Astrocyte (in vitro differentiated cells and primary cell): ENCODE data around the gene AP3M1. TPM values are rescaled to one million over a fixed set of nuclear protein-coding genes. Genes with fewer than 3 reads are reported as not detected.
"Not testable (repeated sequence)": the region's sequence is repeated elsewhere in the genome, so short reads cannot be mapped to it uniquely, and the experiment has no call there.

Experiments used
- DNase-seq: peaks from one replicate; pipeline ENCODE4 v3.0.0-alpha.2; 2010; ENCODE audit warnings: low read depth
- FAIRE-seq: peaks from 2 replicates; lab custom pipeline; 2011; peaks lifted over from hg19 to GRCh38; lab: Jason Lieb, UNC
- H2AFZ ChIP-seq: 2 replicates; pipeline ENCODE4 v1.6.0; 2012; ENCODE audit warnings: low read depth, low read length, inconsistent platforms
- H3K27ac ChIP-seq: 2 replicates; pipeline ENCODE4 v1.5.1; 2011; ENCODE audit warnings: low read depth, low read length, inconsistent platforms
- H3K27me3 ChIP-seq: 2 replicates; pipeline ENCODE4 v1.6.0; 2011; ENCODE audit warnings: low read length, inconsistent platforms; ENCODE audit not compliant: insufficient read depth
- H3K36me3 ChIP-seq: 2 replicates; pipeline ENCODE4 v1.5.1; 2011; ENCODE audit warnings: low read length, inconsistent platforms; ENCODE audit not compliant: insufficient read depth
- H3K4me1 ChIP-seq: 2 replicates; pipeline ENCODE4 v1.5.1; 2011; ENCODE audit warnings: low read length, inconsistent platforms; ENCODE audit not compliant: insufficient read depth
- H3K4me2 ChIP-seq: 2 replicates; pipeline ENCODE4 v1.6.0; 2012; ENCODE audit warnings: low read length, inconsistent platforms
- H3K4me3 ChIP-seq: 2 replicates; pipeline ENCODE4 v1.5.1; 2011; ENCODE audit warnings: low read depth, mild to moderate bottlenecking, low read length, inconsistent platforms; ENCODE audit not compliant: insufficient read depth
- H3K79me2 ChIP-seq: 2 replicates; pipeline ENCODE4 v1.6.0; 2012; ENCODE audit warnings: mild to moderate bottlenecking, low read length, inconsistent platforms; ENCODE audit not compliant: insufficient read depth
- H3K9ac ChIP-seq: 2 replicates; pipeline ENCODE4 v1.6.0; 2012; ENCODE audit warnings: mild to moderate bottlenecking, low read length, inconsistent platforms
- H3K9me3 ChIP-seq: 2 replicates; pipeline ENCODE4 v1.5.1; 2012; ENCODE audit warnings: low read depth, mild to moderate bottlenecking, low read length, inconsistent platforms; ENCODE audit not compliant: insufficient read depth
- H4K20me1 ChIP-seq: 2 replicates; pipeline ENCODE4 v1.6.0; 2012; ENCODE audit warnings: low read length, inconsistent platforms; ENCODE audit not compliant: insufficient read depth
- H3K27ac Mint-ChIP-seq: one replicate; pipeline ENCODE4 v1.8.0; 2021; ENCODE audit warnings: mild to moderate bottlenecking, mixed read lengths; ENCODE audit not compliant: unreplicated experiment
- H3K27me3 Mint-ChIP-seq: one replicate; pipeline ENCODE4 v1.8.0; 2021; ENCODE audit warnings: low read depth, mixed read lengths; ENCODE audit not compliant: unreplicated experiment
- H3K36me3 Mint-ChIP-seq: one replicate; pipeline ENCODE4 v1.8.0; 2021; ENCODE audit warnings: low read depth, mixed read lengths; ENCODE audit not compliant: unreplicated experiment
- H3K4me1 Mint-ChIP-seq: one replicate; pipeline ENCODE4 v1.8.0; 2021; ENCODE audit warnings: low read depth, mixed read lengths; ENCODE audit not compliant: unreplicated experiment
- H3K4me3 Mint-ChIP-seq: one replicate; pipeline ENCODE4 v1.8.0; 2021; ENCODE audit warnings: mild to moderate bottlenecking, moderate library complexity, mixed read lengths; ENCODE audit not compliant: unreplicated experiment
- H3K9me3 Mint-ChIP-seq: one replicate; pipeline ENCODE4 v1.8.0; 2021; ENCODE audit warnings: mild to moderate bottlenecking, mixed read lengths; ENCODE audit not compliant: unreplicated experiment
- EZH2 ChIP-seq: IDR thresholded peaks from 2 replicates; pipeline ENCODE4 v1.6.1; 2012; ENCODE audit warnings: mild to moderate bottlenecking, low read length, inconsistent platforms; ENCODE audit not compliant: insufficient read depth
- total RNA-seq: library from RNA; stranded (reverse); gene quantifications from 2 replicates; pipeline ENCODE4 v1.2.1, GENCODE V29; 2021
- TF ChIP-seq, protein P1 (sequence below): IDR thresholded peaks from 2 replicates; pipeline ENCODE4 v1.5.1; 2011; ENCODE audit warnings: low read depth, mild to moderate bottlenecking, inconsistent platforms, low read length, moderate library complexity; ENCODE audit not compliant: insufficient read depth

The AP3M1 gene
- total RNA-seq, 1 donor from 2014 or later: 50.0 TPM

- no peaks in the 10 kb centered on the region for H3K36me3 Mint-ChIP-seq
Observed at GRCh38 chr10:74189999-74190421, 39.4 kb upstream of the AP3M1 start.

DNA sequence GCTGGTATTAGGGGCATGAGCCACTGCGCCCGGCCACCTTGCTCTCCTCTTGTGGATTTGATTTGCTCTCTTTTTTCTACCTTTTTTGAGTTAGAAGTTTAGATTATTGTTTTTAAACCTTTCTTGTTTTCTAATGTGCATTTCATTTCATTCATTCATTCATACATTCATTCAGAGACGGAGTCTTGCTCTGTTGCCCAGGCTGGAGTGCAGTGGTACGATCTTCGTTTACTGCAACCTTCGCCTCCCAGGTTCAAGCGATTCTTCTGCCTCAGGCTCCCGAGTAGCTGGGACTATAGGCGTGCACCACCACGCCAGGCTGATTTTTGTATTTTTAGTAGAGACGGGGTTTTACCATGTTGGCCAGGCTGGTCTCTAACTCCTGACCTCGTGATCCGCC, 38.0 kb upstream of the AP3M1 start:
- Histone ChIP-seq H3K79me2 (peaks cover 87% of the 10 kb centered on the region), H3K4me1 (peaks cover 18% of the 10 kb centered on the region)
- not testable (repeated sequence) for H3K27ac ChIP-seq, FAIRE-seq, H3K4me3 Mint-ChIP-seq, H3K27me3 ChIP-seq, H3K36me3 ChIP-seq, H3K27ac Mint-ChIP-seq, H3K36me3 Mint-ChIP-seq, H2AFZ ChIP-seq, H3K4me3 ChIP-seq, H3K4me2 ChIP-seq, H4K20me1 ChIP-seq, H3K9me3 ChIP-seq, H3K9me3 Mint-ChIP-seq, H3K27me3 Mint-ChIP-seq, H3K9ac ChIP-seq, DNase-seq
- H3K4me1 Mint-ChIP-seq: peaks cover 30% of the 10 kb centered on the region

More at GRCh38 chr10:74189999-74190421, 39.4 kb upstream of the AP3M1 start:
- H3K9me3 ChIP-seq: no peaks in the 10 kb centered on the region
- Mint-ChIP-seq H3K27ac (peak overlapping the region; percentile 88), H3K27me3 (no peaks in the 10 kb centered on the region), H3K4me1 (peaks cover 38% of the 10 kb centered on the region), H3K9me3 (no peaks in the 10 kb centered on the region), H3K4me3 (no peak overlapping the region)
- peak overlapping the region; percentile 76 for H3K27ac ChIP-seq
- H3K79me2 ChIP-seq: peaks cover 88% of the 10 kb centered on the region
- peak overlapping the region; percentile 64 for H3K9ac ChIP-seq
- TF ChIP-seq EZH2: no peak
- TF ChIP-seq, protein P1, sequence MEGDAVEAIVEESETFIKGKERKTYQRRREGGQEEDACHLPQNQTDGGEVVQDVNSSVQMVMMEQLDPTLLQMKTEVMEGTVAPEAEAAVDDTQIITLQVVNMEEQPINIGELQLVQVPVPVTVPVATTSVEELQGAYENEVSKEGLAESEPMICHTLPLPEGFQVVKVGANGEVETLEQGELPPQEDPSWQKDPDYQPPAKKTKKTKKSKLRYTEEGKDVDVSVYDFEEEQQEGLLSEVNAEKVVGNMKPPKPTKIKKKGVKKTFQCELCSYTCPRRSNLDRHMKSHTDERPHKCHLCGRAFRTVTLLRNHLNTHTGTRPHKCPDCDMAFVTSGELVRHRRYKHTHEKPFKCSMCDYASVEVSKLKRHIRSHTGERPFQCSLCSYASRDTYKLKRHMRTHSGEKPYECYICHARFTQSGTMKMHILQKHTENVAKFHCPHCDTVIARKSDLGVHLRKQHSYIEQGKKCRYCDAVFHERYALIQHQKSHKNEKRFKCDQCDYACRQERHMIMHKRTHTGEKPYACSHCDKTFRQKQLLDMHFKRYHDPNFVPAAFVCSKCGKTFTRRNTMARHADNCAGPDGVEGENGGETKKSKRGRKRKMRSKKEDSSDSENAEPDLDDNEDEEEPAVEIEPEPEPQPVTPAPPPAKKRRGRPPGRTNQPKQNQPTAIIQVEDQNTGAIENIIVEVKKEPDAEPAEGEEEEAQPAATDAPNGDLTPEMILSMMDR: no peak
- no peaks in the 10 kb centered on the region for H3K36me3 ChIP-seq
- H3K4me3 ChIP-seq: peak overlapping the region; percentile 27
- DNase-seq (peak; percentile 90), FAIRE-seq (peak; percentile 100)
- H3K4me2 ChIP-seq: peak overlapping the region; percentile 80
- no peaks in the 10 kb centered on the region for H3K27me3 ChIP-seq
- peak overlapping the region; percentile 19 for H2AFZ ChIP-seq
- peaks cover 6% of the 10 kb centered on the region for H4K20me1 ChIP-seq
- peaks cover 22% of the 10 kb centered on the region for H3K4me1 ChIP-seq

DNA sequence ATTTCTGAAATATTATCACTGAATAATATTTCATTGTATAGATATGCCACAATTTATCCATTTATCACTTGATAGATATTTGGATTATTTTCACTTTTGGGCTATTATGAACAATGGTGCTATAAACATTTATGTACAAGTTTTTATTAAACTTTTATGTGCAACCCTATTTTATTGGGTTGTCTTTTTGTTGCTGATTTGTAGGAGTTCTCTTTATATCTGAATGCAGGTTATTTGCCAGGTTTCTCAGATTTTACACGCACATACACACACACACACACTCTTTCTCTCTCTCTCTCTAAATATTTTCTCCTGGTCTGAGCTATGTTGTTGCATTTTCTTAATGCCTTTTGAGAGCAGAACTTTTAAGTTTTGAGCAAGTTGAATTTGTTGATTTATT, 36.6 kb upstream of the AP3M1 start:
- Mint-ChIP-seq H3K4me1 (peaks cover 26% of the 10 kb centered on the region), H3K27ac (no peak overlapping the region), H3K4me3 (no peak overlapping the region), H3K9me3 (no peaks in the 10 kb centered on the region), H3K36me3 (no peaks in the 10 kb centered on the region), H3K27me3 (no peaks in the 10 kb centered on the region)
- H3K4me1 ChIP-seq: peaks cover 18% of the 10 kb centered on the region
- H3K27ac ChIP-seq: no peak overlapping the region
- H3K79me2 ChIP-seq: peaks cover 89% of the 10 kb centered on the region
- H3K27me3 ChIP-seq: no peaks in the 10 kb centered on the region
- H4K20me1 ChIP-seq: peaks cover 9% of the 10 kb centered on the region
- no peaks in the 10 kb centered on the region for H3K36me3 ChIP-seq
- no peak overlapping the region for H3K4me3 ChIP-seq
- FAIRE-seq: no peak
- no peak overlapping the region for H3K4me2 ChIP-seq
- no peak overlapping the region for H3K9ac ChIP-seq
- TF ChIP-seq EZH2: no peak
- TF ChIP-seq, protein P1: no peak
- H3K9me3 ChIP-seq: no peaks in the 10 kb centered on the region
- DNase-seq: no peak
- no peak overlapping the region for H2AFZ ChIP-seq
